ENCODE data around the gene SPINT2.

The SPINT2 gene

GRCh38 chr19:38268539-38268938 is 4.2 kb downstream of the SPINT2 start:
- no peak for DNase-seq

GRCh38 chr19:38270587-38271167 is 6.3 kb downstream of the SPINT2 start:
- DNase-seq, result no peak

DNA sequence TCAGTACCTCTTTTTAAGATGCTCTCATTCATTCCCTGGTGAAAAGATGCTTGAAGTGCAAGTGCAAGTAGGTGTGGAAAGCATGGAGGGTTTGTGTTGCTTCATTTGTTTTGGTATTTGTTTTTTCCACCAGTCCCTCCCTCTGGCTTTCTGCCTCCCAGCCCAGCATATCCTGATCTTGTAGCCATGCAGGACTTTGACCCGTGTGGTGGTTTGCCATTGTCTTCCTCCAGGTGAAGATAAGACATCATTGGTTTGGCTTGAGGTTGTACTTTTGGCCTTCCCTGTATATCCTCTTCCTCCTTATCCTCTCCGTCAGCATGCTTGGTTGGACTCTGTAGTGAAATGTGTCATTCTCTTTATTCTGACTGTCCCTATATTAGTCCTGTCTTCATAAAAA is 9.1 kb downstream of the SPINT2 start:
- no peak for DNase-seq

DNA sequence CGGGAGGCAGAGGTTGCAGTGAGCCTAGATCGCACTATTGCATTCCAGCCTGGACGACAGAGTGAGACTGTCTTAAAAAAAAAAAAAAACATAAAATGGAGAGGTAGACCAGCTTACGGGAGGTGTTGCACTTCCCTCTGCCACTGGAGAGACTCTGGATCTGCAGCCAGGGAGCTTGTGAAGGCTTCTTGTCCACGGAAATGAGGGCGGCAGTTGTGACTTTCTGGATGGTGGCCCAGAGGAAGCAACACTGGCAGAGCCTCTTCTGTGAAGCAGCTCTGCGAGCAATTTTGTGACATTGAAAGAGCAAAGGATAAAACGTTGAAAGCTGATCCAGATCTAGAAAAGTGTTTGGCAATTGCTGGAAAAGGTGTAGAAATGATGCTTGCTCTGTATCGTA is 10.4 kb downstream of the SPINT2 start:
- DNase-seq, result no peak

- DNase-seq, result no peak
Observed at GRCh38 chr19:38276942-38277517, 12.7 kb downstream of the SPINT2 start.

GRCh38 chr19:38277549-38277948 is 13.2 kb downstream of the SPINT2 start:
- no peak for DNase-seq

GRCh38 chr19:38277969-38278680 is 13.8 kb downstream of the SPINT2 start:
- no peak for DNase-seq

GRCh38 chr19:38278751-38279150 is 14.4 kb downstream of the SPINT2 start:
- DNase-seq, result no peak

GRCh38 chr19:38280030-38280921 is 15.9 kb downstream of the SPINT2 start:
- no peak for DNase-seq

DNA sequence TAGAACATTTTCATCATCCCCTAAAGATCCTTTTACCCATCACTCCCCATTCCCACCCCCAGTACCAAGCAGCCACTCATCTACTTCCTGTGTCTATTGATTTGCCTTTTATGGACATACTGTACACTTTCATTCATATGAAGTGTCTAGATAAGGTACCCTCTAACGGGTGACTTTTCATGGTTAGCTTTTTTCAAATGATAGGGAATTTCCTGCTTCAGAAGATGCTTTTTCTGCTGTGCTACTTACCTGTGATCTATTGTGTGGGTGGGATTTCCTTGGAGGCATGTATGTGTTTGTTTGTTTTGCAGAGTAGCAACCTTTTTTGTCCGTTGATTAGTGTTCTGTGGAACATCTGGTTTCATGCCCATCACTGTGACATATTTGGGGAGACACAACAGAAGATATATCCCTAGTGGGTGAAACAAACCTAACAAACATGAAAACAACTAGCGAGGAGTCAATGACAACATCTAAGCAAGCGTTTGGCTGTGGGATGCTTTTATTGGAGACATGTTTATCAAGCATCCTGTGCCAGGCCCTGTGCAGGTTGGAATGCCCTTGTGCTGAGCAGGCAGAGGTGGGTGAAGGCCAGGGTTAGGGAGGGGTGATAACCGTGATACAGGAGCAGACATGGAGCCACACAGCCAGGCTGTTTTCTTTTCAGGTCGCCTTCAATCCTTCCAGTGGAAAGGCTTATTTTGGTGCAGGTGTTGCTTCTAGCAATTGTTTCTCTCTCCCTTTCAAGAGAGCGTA is 17.6 kb downstream of the SPINT2 start:
- no peak for DNase-seq

GRCh38 chr19:38283271-38283670 is 18.9 kb downstream of the SPINT2 start:
- no peak for DNase-seq

GRCh38 chr19:38284422-38284821 is 20.0 kb downstream of the SPINT2 start:
- DNase-seq, result no peak

GRCh38 chr19:38285567-38285966 is 21.2 kb downstream of the SPINT2 start:
- DNase-seq, result no peak

DNA sequence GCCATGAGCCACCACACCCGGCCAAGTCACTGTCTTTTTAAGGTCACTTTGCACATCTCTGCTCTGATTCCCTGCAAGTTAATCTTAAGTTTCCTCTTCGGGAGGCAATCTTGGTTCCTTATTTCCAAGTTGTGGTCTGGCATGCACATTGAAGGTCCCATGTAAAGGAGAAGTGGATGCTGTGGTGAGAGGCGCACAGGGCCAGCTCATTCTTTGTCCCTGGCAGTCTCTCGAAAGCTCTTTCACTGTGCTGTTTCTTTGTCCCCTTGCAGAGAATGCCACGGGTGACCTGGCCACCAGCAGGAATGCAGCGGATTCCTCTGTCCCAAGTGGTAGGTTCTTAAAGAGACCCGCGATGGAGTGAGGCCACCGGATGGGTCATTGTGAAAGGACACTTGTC is 23.2 kb downstream of the SPINT2 start:
- no peak for DNase-seq

- no peak for DNase-seq
Observed at GRCh38 chr19:38288123-38288855, 23.9 kb downstream of the SPINT2 start.

- DNase-seq, result no peak
Observed at GRCh38 chr19:38289955-38290354, 25.6 kb downstream of the SPINT2 start.

- no peak for DNase-seq
Observed at GRCh38 chr19:38290631-38291147, 26.3 kb downstream of the SPINT2 start.

GRCh38 chr19:38291855-38292254 is 27.5 kb downstream of the SPINT2 start:
- no peak for DNase-seq

DNA sequence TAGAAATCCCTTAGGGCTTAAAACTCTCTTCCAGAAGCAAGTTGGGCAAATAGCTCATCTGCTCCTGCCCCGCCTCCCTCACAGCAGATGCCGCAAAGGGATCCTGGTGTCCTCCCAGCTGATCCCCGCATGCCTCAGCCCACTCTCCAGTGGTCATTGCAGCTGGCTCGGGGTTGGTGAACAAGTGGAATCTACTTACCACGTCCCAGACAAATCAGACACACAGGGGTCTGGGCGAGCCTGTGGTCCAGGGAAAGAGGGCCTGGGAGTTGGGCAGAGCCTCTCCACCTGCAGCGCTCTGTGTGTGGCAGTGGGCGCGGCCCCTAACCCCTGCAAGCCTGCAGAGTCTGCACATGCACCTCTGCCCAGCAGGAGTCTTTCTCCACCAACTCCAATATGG is 28.9 kb downstream of the SPINT2 start:
- DNase-seq, result no peak

DNA sequence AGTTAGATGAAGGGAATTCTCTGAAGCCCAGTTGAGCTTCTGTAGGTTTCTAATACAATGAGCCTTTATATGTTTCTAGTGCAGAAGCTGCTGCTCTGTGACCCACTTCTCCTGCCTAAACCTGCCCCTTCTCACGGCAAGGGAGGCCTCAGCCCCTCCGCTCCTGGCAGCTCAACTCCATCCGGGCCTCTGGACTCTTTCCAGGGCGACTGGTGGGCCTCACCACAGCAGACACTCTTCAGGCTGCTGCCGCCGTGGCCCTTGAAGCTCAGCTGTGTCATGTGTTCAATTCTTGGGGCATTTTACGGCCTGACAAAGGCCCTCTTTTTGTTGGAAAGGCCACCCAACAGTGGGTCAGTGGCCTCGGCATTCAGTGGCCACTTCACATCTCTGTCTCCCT is 29.7 kb downstream of the SPINT2 start:
- no peak for DNase-seq

DNA sequence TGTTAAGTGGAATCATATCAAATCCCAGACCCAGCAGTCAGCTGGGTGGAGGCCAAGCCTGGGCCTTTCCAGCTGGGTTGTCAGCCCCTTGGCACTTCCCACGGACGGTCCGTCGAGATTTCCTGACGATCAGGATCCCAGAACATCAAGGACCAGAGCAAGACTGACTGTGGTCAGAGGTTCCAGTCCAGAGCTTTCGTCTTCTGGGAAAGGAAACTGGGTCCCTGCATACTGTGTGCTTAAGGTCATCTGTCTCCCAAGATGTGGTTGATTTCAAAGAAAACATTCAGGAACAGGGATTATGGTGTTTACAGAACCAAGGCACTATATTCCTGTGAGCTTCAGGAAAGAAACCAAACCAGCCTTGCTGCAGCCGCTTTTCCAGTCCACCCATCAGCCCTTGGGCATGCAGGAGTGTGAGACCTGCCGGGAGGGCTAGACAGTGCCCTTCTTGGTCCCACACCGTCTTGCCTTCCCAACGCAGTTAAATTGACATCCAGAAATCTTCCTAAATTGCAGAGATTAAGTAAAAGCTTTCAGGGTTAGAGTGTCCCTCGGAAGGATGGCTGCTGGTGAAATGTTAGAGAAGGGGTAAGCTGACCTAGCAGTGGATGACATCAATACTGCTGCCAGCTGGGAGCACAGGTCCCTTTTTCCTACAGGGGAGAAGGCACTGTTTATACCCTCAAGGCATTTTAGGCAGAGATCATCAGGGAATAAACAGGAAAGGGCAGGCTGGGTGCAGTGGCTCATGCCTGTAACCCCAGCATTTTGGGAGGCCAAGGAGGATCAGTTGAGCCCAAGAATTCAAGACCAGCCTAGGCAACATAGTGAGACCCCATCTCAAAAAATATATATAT is 34.7 kb downstream of the SPINT2 start:
- DNase-seq, result no peak

All from stimulated activated CD8-positive, alpha-beta memory T cell treated with anti-CD3 and anti-CD28 coated beads, Interleukin-4, amount 100 ng/mL, for 48 hours (primary cell).